DMS53 treated with DMSO at 0.1 percent for 48 hours (cell line): ENCODE results near the gene NDUFV1.
"Not testable (repeated sequence)": the region's sequence is repeated elsewhere in the genome, so short reads cannot be mapped to it uniquely, and the experiment has no call there.

Experiments used
- DNase-seq: peaks from one replicate; lab custom pipeline; 2025; ENCODE audit not compliant: unreplicated experiment; lab: John Stamatoyannopoulos, UW

NDUFV1 gene

GRCh38 chr11:67585911-67586310 lies 20.8 kb upstream of the NDUFV1 start:
- no peak for DNase-seq

DNA sequence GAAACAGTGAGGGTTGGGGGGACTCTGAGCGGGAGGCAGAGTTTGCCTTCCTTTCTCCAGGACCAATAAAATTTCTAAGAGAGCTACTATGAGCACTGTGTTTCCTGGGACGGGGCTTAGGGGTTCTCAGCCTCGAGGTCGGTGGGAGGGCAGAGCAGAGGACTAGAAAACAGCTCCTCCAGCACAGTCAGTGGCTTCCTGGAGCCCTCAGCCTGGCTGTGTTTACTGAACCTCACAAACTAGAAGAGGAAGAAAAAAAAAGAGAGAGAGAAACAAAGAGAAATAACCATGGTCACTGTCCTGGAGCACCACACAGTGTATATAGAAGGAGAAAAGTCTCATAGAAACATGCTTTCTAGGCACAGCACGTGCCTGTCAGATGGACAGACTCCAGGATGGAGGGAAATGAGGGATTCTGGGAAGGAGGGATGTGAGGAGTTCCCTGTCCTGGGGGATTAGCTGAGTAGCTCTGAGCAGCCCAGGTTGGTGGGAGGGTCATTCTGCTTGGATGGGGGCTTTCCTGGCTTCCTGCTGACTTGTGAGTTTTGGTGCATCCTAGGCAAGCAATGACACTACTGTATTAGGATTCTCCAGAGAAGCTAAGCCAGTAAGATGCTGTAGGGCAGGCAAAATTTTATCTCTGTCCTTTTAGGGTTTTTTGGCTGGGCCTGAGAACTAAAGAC lies 20.0 kb upstream of the NDUFV1 start:
- no peak for DNase-seq

DNA sequence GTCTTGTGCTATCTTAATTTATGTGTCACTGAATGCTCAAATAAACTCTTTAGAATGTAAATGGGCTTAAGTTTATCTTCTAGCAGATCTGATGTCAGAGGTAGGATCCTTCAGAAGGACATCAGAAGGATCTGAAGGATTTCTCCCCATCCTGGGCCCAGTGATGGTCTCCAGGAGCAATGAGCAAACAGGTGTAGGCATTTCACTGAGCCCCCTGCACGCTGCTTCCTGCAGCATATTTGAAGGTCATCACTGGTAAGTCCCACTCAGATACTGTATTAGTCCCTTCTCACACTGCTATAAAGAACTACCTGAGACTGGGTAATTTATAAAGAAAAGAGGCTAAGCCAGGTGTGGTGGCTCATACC lies 18.6 kb upstream of the NDUFV1 start:
- no peak for DNase-seq

DNA sequence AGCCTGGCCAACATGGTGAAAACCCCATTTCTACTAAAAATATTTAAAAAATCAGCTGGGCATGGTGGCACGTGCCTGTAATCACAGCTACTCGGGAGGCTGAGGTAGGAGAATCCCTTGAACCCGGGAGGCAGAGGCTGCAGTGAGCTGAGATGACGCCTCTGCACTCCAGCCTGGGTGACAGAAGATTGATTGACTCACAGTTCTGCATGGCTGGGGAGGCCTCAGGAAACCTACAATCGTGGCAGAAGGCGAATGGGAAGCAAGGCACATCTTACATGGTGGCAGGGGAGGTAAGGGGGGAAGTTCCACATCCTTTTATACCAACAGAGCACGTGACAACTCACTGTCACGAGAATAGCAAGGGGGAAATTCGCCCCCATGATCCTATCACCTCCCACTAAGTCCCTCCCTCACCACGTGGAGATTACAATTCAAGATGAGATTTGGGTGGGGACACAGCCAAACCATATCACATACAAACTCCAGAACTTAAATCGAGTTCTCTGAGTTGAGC lies 17.8 kb upstream of the NDUFV1 start:
- not testable (repeated sequence) for DNase-seq

DNA sequence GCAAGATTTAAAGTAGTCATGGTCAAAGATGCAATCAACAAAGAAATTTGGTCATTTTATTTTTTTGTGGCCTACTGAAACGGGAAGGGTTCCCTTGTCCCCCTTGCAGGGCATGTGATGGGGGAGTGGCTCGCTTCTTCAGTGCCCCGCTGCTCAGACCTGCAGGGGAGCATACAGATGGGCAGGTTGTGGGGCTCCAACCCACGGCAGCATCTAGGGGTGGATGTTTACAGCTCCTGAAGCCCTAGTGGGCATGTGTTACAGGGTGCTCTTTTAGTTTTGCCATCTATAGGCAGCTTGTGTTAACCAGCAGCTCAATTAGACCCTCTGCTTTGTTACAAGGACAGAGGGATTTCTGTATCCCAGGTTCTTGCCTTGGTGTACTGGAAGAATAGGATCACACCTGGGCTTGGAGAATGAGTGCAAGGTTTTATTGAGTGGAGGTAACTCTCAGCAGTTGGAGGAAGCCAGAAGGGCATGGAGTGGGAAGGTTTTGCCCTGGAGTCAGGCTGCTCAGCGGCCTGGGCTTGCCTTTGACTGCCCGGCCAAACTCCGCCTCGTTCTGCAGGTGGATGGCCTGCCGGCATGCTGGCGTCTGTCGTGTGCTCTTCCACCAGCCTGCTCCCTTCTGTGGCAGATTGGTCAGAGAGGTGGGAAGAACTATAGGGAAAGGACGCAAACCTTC lies 13.7 kb upstream of the NDUFV1 start:
- DNase-seq = no peak

- DNase-seq = no peak
Measured at GRCh38 chr11:67593565-67593905, 13.2 kb upstream of the NDUFV1 start.

- DNase-seq = no peak
Measured at GRCh38 chr11:67594480-67594879, 12.3 kb upstream of the NDUFV1 start.

DNA sequence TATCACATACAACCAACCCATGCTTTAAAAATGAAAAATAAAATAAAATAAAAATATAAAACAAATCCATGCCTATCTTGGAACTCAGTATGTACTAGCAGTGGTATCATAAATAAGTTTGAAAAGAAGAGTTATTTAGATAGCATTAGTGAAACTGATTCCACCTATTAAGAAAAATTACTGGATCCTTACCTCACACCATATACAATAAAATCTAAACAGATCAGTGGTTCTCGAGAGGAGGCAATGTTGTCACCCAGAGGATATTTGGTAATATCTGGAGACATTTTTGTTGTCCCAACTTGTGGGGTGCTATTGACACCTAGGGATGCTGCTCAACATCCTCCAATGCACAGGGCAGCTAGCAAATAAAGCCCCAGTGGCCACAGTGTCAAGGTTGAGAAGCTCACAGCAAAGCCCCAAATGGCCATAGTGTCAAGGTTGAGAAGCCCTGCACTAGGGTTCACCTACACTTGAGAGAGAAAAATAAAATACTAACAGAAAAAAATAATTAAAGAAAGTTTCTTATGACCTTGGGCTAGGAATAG lies 9.9 kb upstream of the NDUFV1 start:
- no peak for DNase-seq

DNA sequence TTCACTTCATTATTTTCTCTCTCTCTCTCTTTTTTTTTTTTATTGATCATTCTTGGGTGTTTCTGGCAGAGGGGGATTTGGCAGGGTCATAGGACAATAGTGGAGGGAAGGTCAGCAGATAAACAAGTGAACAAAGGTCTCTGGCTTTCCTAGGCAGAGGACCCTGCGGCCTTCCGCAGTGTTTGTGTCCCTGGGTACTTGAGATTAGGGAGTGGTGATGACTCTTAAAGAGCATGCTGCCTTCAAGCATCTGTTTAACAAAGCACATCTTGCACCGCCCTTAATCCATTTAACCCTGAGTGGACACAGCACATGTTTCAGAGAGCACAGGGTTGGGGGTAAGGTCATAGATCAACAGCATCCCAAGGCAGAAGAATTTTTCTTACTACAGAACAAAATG lies 9.3 kb upstream of the NDUFV1 start:
- DNase-seq = not testable (repeated sequence)

- DNase-seq = not testable (repeated sequence)
Measured at GRCh38 chr11:67597963-67598362, 8.8 kb upstream of the NDUFV1 start.

- no peak for DNase-seq
Measured at GRCh38 chr11:67599149-67599548, 7.6 kb upstream of the NDUFV1 start.

GRCh38 chr11:67600324-67601029 lies 6.3 kb upstream of the NDUFV1 start:
- DNase-seq = no peak

GRCh38 chr11:67601098-67601497 lies 5.6 kb upstream of the NDUFV1 start:
- DNase-seq = no peak

DNA sequence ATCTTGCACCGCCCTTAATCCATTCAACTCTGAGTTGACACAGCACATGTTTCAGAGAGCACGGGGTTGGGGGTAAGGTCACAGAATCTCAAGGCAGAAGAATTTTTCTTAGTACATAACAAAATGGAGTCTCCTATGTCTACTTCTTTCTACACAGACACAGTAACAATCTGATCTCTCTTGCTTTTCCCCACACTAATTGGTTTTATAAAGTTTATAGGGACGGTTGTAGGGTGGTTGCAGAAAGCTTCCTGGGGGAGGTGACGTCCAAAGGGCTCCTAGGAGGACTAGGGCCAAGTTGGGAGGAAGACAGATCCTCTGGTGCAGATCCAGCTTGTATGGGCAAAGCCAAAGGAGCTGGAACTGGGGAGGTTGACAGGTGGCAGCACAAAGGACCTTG lies 2.6 kb upstream of the NDUFV1 start:
- not testable (repeated sequence) for DNase-seq

GRCh38 chr11:67604815-67605214 lies 1.9 kb upstream of the NDUFV1 start:
- no peak for DNase-seq

GRCh38 chr11:67605231-67606011 lies 1.3 kb upstream of the NDUFV1 start:
- DNase-seq = no peak

DNA sequence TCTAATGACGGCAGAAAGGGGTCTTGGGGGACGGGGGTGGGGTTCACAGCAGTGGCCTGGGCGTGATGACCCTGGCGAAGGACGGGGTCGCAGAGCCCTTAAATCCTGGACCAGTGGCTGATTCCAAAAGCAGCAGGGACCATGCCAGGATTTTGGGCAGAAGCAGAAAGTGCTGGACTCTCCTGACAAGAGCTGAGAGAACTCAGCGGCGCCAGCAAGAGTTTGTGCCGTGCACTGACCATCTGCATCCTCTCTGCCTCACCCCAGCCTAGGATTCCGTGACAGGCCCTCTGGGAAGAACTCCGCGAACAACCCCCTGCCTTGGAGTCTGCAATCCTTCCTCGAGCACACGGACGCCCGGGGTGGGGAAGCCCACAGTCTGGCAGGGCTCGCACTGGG lies 644 bp upstream of the NDUFV1 start:
- no peak for DNase-seq

- DNase-seq = no peak
Measured at GRCh38 chr11:67607507-67607906, 771 bp downstream of the NDUFV1 start.

DNA sequence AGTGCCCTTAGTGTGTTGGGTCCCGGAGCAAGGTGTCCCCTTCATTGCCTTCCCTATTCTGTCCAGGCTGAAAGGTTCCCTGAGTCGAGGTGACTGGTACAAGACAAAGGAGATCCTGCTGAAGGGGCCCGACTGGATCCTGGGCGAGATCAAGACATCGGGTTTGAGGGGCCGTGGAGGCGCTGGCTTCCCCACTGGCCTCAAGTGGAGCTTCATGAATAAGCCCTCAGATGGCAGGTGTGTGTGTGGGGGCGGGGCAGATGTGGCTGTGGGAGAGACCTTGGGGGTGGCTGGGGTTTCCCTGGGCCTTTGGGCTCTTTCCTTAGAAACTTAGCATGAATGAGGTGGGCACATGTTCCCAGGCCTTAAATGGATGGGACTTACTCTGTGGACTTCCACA lies 1.8 kb downstream of the NDUFV1 start:
- DNase-seq = no peak

- DNase-seq = no peak
Measured at GRCh38 chr11:67609316-67609715, 2.6 kb downstream of the NDUFV1 start.

- no peak for DNase-seq
Measured at GRCh38 chr11:67610302-67610868, 3.6 kb downstream of the NDUFV1 start.
